Lower lobe of right lung (tissue), 2 donors: ENCODE measurements around the gene WNT8B. TPM values are rescaled to one million over a fixed set of nuclear protein-coding genes. Genes with fewer than 3 reads are reported as not detected.

Experiments used
- ATAC-seq, 2 donors: fragments of 200-7000 bp; cut with Tn5 transposase; one replicate each; pipeline ENCODE4 v1.9.1; 2020 to 2022; ENCODE audit warnings: mild to moderate bottlenecking in 2 of 2, moderate library complexity in 2 of 2
- DNase-seq: peaks from one replicate; pipeline ENCODE4 v3.0.0-alpha.2; 2020
- H3K27ac ChIP-seq: fragments of 200-600 bp; one replicate; pipeline ENCODE4 v1.8.0; 2022
- H3K27me3 ChIP-seq: fragments of 200-600 bp; one replicate; pipeline ENCODE4 v1.8.0; 2022; ENCODE audit warnings: low read depth
- H3K36me3 ChIP-seq: fragments of 200-600 bp; one replicate; pipeline ENCODE4 v1.8.0; 2022; ENCODE audit warnings: mild to moderate bottlenecking
- H3K4me1 ChIP-seq: fragments of 200-600 bp; one replicate; pipeline ENCODE4 v1.8.0; 2022
- H3K4me3 ChIP-seq: fragments of 200-600 bp; one replicate; pipeline ENCODE4 v1.8.0; 2022; ENCODE audit warnings: mild to moderate bottlenecking
- H3K9me3 ChIP-seq: fragments of 200-600 bp; one replicate; pipeline ENCODE4 v1.8.0; 2022
- CTCF ChIP-seq: fragments of 200-600 bp; IDR thresholded peaks from one replicate; pipeline ENCODE4 v1.8.0; 2022; ENCODE audit warnings: antibody characterized with exemption, mild to moderate bottlenecking
- intact Hi-C: fragments of 100-400 bp; cut with DNase I; formaldehyde crosslinking; loops from one replicate; pipeline ENCODE4 v1.11.0; 2022
- total RNA-seq: library from RNA; stranded (reverse); fragmentation: NEBNext Ultra II Directional; extraction: Animal tissue kit (Norgen Biotek cat#: 25700); gene quantifications from one replicate; pipeline ENCODE4 v1.2.1, GENCODE V29; 2021
- donor health status: DM: no; HTN: yes; CAD: no; lungs with severe emphysema.

Gene WNT8B
- total RNA-seq, 1 donor from 2014 or later = 0.18 TPM

GRCh38 chr10:100483876-100484666 lies 21.3 kb downstream of the WNT8B start:
- intact Hi-C loops = no loop called here
- no peak overlapping the region for H3K4me3 ChIP-seq
- ATAC-seq (no peak), DNase-seq (no peak)
- peaks cover 16% of the 10 kb centered on the region for H3K4me1 ChIP-seq
- no peaks in the 10 kb centered on the region for H3K9me3 ChIP-seq
- H3K27ac ChIP-seq = no peak overlapping the region
- peaks cover 23% of the 10 kb centered on the region for H3K36me3 ChIP-seq
- peaks cover 27% of the 10 kb centered on the region for H3K27me3 ChIP-seq
- TF ChIP-seq CTCF = no peak

- Histone ChIP-seq H3K4me1 (peaks cover 16% of the 10 kb centered on the region), H3K27ac (no peak overlapping the region), H3K36me3 (peaks cover 34% of the 10 kb centered on the region), H3K27me3 (peaks cover 18% of the 10 kb centered on the region), H3K9me3 (no peaks in the 10 kb centered on the region), H3K4me3 (no peak overlapping the region)
- no peak for TF ChIP-seq CTCF
- intact Hi-C loops = no loop called here
- no peak for DNase-seq
- no peak for ATAC-seq
These were observed 22.6 kb downstream of the WNT8B start for GRCh38 chr10:100485366-100485765.

GRCh38 chr10:100485801-100486495 lies 23.1 kb downstream of the WNT8B start:
- Histone ChIP-seq H3K4me1 (peaks cover 16% of the 10 kb centered on the region), H3K9me3 (no peaks in the 10 kb centered on the region), H3K36me3 (peaks cover 40% of the 10 kb centered on the region), H3K27ac (no peak overlapping the region), H3K4me3 (no peak overlapping the region), H3K27me3 (peaks cover 12% of the 10 kb centered on the region)
- no peak for TF ChIP-seq CTCF
- ATAC-seq (no peak), DNase-seq (no peak)
- intact Hi-C loops = no loop called here

GRCh38 chr10:100487529-100487928 lies 24.7 kb downstream of the WNT8B start:
- H3K27ac ChIP-seq = no peak overlapping the region
- intact Hi-C loops = no loop called here
- peaks cover 40% of the 10 kb centered on the region for H3K36me3 ChIP-seq
- H3K9me3 ChIP-seq = no peaks in the 10 kb centered on the region
- no peak for DNase-seq
- no peak for ATAC-seq
- no peak overlapping the region for H3K4me3 ChIP-seq
- TF ChIP-seq CTCF = no peak
- peaks cover 6% of the 10 kb centered on the region for H3K27me3 ChIP-seq
- H3K4me1 ChIP-seq = peaks cover 6% of the 10 kb centered on the region

GRCh38 chr10:100489396-100489795 lies 26.6 kb downstream of the WNT8B start:
- H3K36me3 ChIP-seq = peaks cover 41% of the 10 kb centered on the region
- ATAC-seq = peak; percentile 52 to 53
- no peak overlapping the region for H3K4me3 ChIP-seq
- no peak for DNase-seq
- no peaks in the 10 kb centered on the region for H3K27me3 ChIP-seq
- H3K9me3 ChIP-seq = no peaks in the 10 kb centered on the region
- H3K4me1 ChIP-seq = no peaks in the 10 kb centered on the region
- TF ChIP-seq CTCF = no peak
- no peak overlapping the region for H3K27ac ChIP-seq
- intact Hi-C loops = no loop called here
